Activated CD8-positive, alpha-beta memory T cell treated with anti-CD3 and anti-CD28 coated beads for 36 hours (primary cell): ENCODE measurements around the gene CYP11A1. TPM values are rescaled to one million over a fixed set of nuclear protein-coding genes. Genes with fewer than 3 reads are reported as not detected.

Experiments used
- CTCF ChIA-PET: fragments of 350-600 bp; sonication (Branson Sonifier 250); formaldehyde crosslinking; loops from one replicate; lab custom pipeline; 2021; ENCODE audit warnings: antibody characterized with exemption; lab: Charles Lee
- POLR2A ChIA-PET: fragments of 350-600 bp; sonication (Branson Sonifier 250); formaldehyde crosslinking; loops from one replicate; lab custom pipeline; 2021; ENCODE audit warnings: antibody characterized with exemption; lab: Charles Lee
- total RNA-seq, 2 experiments: library from RNA; stranded (reverse); gene quantifications; one replicate each; pipeline ENCODE4 v1.2.3, GENCODE V29; 2021

The CYP11A1 gene
- total RNA-seq, 2 experiments from 2014 or later = 0.13 to 0.23 TPM

GRCh38 chr15:74306781-74307217 lies 60.6 kb downstream of the CYP11A1 start:
- ChIA-PET CTCF (interaction anchor here (0.9 to 2.3 kb wide), 4 partner anchors 13 to 185 kb away, joined by 3 to 18 read pairs (median 5); no protein-coding TSS in a partner anchor), POLR2A (no interaction called here)

- ChIA-PET CTCF (interaction anchor here (0.7 to 1.2 kb wide), 2 partner anchors 12 to 17 kb away, joined by 3 read pairs; no protein-coding TSS in a partner anchor), POLR2A (no interaction called here)
Measured at GRCh38 chr15:74305687-74306086, 61.8 kb downstream of the CYP11A1 start.

- POLR2A ChIA-PET = no interaction called here
- CTCF ChIA-PET = interaction anchor here (0.6 to 1.2 kb wide), 4 partner anchors 16 to 318 kb away, joined by 3 read pairs; no protein-coding TSS in a partner anchor
Measured at GRCh38 chr15:74304431-74304830, 63.0 kb downstream of the CYP11A1 start.

- ChIA-PET POLR2A (no interaction called here), CTCF (interaction anchor here (1.0 kb wide), 1 partner anchor 17 kb away, joined by 3 read pairs; no protein-coding TSS in a partner anchor)
Measured at GRCh38 chr15:74303741-74304309, 63.6 kb downstream of the CYP11A1 start.

- CTCF ChIA-PET = no interaction called here
- POLR2A ChIA-PET = no interaction called here
Measured at GRCh38 chr15:74302821-74303359, 64.6 kb downstream of the CYP11A1 start.

- ChIA-PET CTCF (interaction anchor here (0.5 kb wide), 1 partner anchor 176 kb away, joined by 3 read pairs; no protein-coding TSS in a partner anchor), POLR2A (no interaction called here)
Measured at GRCh38 chr15:74301583-74302361, 65.7 kb downstream of the CYP11A1 start.

- POLR2A ChIA-PET = no interaction called here
- CTCF ChIA-PET = no interaction called here
Measured at GRCh38 chr15:74300057-74300795, 67.2 kb downstream of the CYP11A1 start.

- ChIA-PET POLR2A (no interaction called here), CTCF (interaction anchor here (0.9 kb wide), 1 partner anchor 10 kb away, joined by 3 read pairs; no protein-coding TSS in a partner anchor)
Measured at GRCh38 chr15:74297887-74298286, 69.6 kb downstream of the CYP11A1 start.

GRCh38 chr15:74295800-74296199 lies 71.6 kb downstream of the CYP11A1 start:
- CTCF ChIA-PET = no interaction called here
- POLR2A ChIA-PET = no interaction called here

GRCh38 chr15:74294010-74294409 lies 73.4 kb downstream of the CYP11A1 start:
- POLR2A ChIA-PET = no interaction called here
- CTCF ChIA-PET = interaction anchor here (1.0 kb wide), 1 partner anchor 166 kb away, joined by 3 read pairs; no protein-coding TSS in a partner anchor

GRCh38 chr15:74293021-74293810 lies 74.2 kb downstream of the CYP11A1 start:
- ChIA-PET POLR2A (no interaction called here), CTCF (interaction anchor here (0.9 kb wide), 1 partner anchor 167 kb away, joined by 5 read pairs; no protein-coding TSS in a partner anchor)

- ChIA-PET CTCF (interaction anchor here (0.6 to 1.0 kb wide), 2 partner anchors 29 to 393 kb away, joined by 3 read pairs; no protein-coding TSS in a partner anchor), POLR2A (interaction anchor here (0.6 kb wide), 1 partner anchor 25 kb away, joined by 4 read pairs; no protein-coding TSS in a partner anchor)
Measured at GRCh38 chr15:74291101-74292071, 76.1 kb downstream of the CYP11A1 start.

- POLR2A ChIA-PET = no interaction called here
- CTCF ChIA-PET = interaction anchor here (0.7 to 1.3 kb wide), 3 partner anchors 17 to 159 kb away, joined by 3 read pairs; no protein-coding TSS in a partner anchor
Measured at GRCh38 chr15:74290645-74291044, 76.8 kb downstream of the CYP11A1 start.

GRCh38 chr15:74289671-74290070 lies 77.8 kb downstream of the CYP11A1 start:
- POLR2A ChIA-PET = no interaction called here
- CTCF ChIA-PET = interaction anchor here (1.3 kb wide), 1 partner anchor 18 kb away, joined by 3 read pairs; no protein-coding TSS in a partner anchor
